Trophoblast cell (in vitro differentiated cells and primary cell): ENCODE measurements around the gene HAUS7.

Experiments used
- DNase-seq, 2 donors: peaks; one replicate each; pipeline ENCODE4 v3.0.0-alpha.2; 2016
- H2AFZ ChIP-seq: 2 replicates; pipeline ENCODE4 v1.6.1; 2013; ENCODE audit warnings: low read length, moderate library complexity, mild to moderate bottlenecking; ENCODE audit not compliant: insufficient read depth, poor library complexity
- H2AK5ac ChIP-seq: 2 replicates; pipeline ENCODE4 v1.6.1; 2013; ENCODE audit warnings: mild to moderate bottlenecking, low read length
- H2BK120ac ChIP-seq: 2 replicates; pipeline ENCODE4 v1.6.1; 2013; ENCODE audit warnings: low read length, mild to moderate bottlenecking, moderate library complexity; ENCODE audit not compliant: insufficient read depth, poor library complexity
- H2BK12ac ChIP-seq: 2 replicates; pipeline ENCODE4 v1.6.1; 2013; ENCODE audit warnings: mild to moderate bottlenecking, low read length, moderate library complexity
- H2BK5ac ChIP-seq: 2 replicates; pipeline ENCODE4 v1.6.1; 2013; ENCODE audit warnings: low read length, low read depth, moderate library complexity, mild to moderate bottlenecking; ENCODE audit not compliant: poor library complexity
- H3K14ac ChIP-seq: 2 replicates; pipeline ENCODE4 v1.6.1; 2013; ENCODE audit warnings: mild to moderate bottlenecking, low read length
- H3K18ac ChIP-seq: 2 replicates; pipeline ENCODE4 v1.6.1; 2013; ENCODE audit warnings: mild to moderate bottlenecking, low read length
- H3K23ac ChIP-seq: 2 replicates; pipeline ENCODE4 v1.6.1; 2013; ENCODE audit warnings: low read length
- H3K27ac ChIP-seq: 2 replicates; pipeline ENCODE4 v1.5.1; 2013; ENCODE audit warnings: low read depth, mild to moderate bottlenecking, inconsistent platforms, low read length, moderate library complexity
- H3K27me3 ChIP-seq: 2 replicates; pipeline ENCODE4 v1.6.1; 2013; ENCODE audit warnings: inconsistent platforms, mild to moderate bottlenecking, low read length, moderate library complexity; ENCODE audit not compliant: insufficient read depth
- H3K36me3 ChIP-seq, 2 experiments: 1 replicate in 1 of 2; 2 replicates in 1 of 2; pipeline ENCODE4 v1.6.1; 2013; ENCODE audit warnings: low read length in 2 of 2, mild to moderate bottlenecking in 2 of 2, moderate library complexity in 1 of 2; ENCODE audit not compliant: insufficient read depth in 2 of 2, control insufficient read depth in 1 of 2
- H3K4ac ChIP-seq: 2 replicates; pipeline ENCODE4 v1.6.1; 2013; ENCODE audit warnings: low read depth, mild to moderate bottlenecking, low read length, moderate library complexity
- H3K4me1 ChIP-seq, 2 experiments: 1 replicate in 1 of 2; 2 replicates in 1 of 2; pipeline ENCODE4 v1.6.1; 2013; ENCODE audit warnings: low read length in 2 of 2, mild to moderate bottlenecking in 2 of 2, moderate library complexity in 1 of 2; ENCODE audit not compliant: insufficient read depth in 2 of 2, control insufficient read depth in 1 of 2
- H3K4me2 ChIP-seq: 2 replicates; pipeline ENCODE4 v1.6.1; 2013; ENCODE audit warnings: inconsistent platforms, mild to moderate bottlenecking, low read length, moderate library complexity
- H3K4me3 ChIP-seq: 2 replicates; pipeline ENCODE4 v1.5.1; 2013; ENCODE audit warnings: mild to moderate bottlenecking, low read depth, low read length, inconsistent platforms
- H3K79me1 ChIP-seq: one replicate; pipeline ENCODE4 v1.6.1; 2013; ENCODE audit warnings: low read length
- H3K79me2 ChIP-seq: 2 replicates; pipeline ENCODE4 v1.6.1; 2013; ENCODE audit warnings: low read length, mild to moderate bottlenecking; ENCODE audit not compliant: control insufficient read depth, insufficient read depth, poor library complexity
- H3K9ac ChIP-seq: 2 replicates; pipeline ENCODE4 v1.6.1; 2013; ENCODE audit warnings: mild to moderate bottlenecking, low read length
- H3K9me3 ChIP-seq: 2 replicates; pipeline ENCODE4 v1.6.1; 2013; ENCODE audit warnings: low read depth, mild to moderate bottlenecking, control low read depth, inconsistent platforms, low read length; ENCODE audit not compliant: insufficient read depth
- H4K12ac ChIP-seq: 2 replicates; pipeline ENCODE4 v1.6.1; 2013; ENCODE audit warnings: low read depth, mild to moderate bottlenecking, low read length, moderate library complexity
- H4K8ac ChIP-seq: 2 replicates; pipeline ENCODE4 v1.6.1; 2013; ENCODE audit warnings: low read depth, mild to moderate bottlenecking, low read length, moderate library complexity
- H4K91ac ChIP-seq: one replicate; pipeline ENCODE4 v1.6.1; 2013; ENCODE audit warnings: low read depth, mild to moderate bottlenecking, low read length, moderate library complexity
- WGBS: extraction: QIAGEN DNeasy Blood & Tissue Kit; methylation state at CpG from one replicate; pipeline ENCODE4 v1.1.7; 2013; ENCODE audit warnings: missing lambda C conversion rate; ENCODE audit not compliant: insufficient read length, insufficient coverage; ENCODE audit errors: extremely low coverage; 5-methylcytosine and 5-hydroxymethylcytosine counted together

HAUS7 gene

GRCh38 chrX:153408871-153409351 lies 61.5 kb downstream of the HAUS7 start:
- H2BK12ac ChIP-seq: no peak overlapping the region
- no peak overlapping the region for H4K8ac ChIP-seq
- H3K27ac ChIP-seq: no peak overlapping the region
- H3K9ac ChIP-seq: no peak overlapping the region
- H4K91ac ChIP-seq: no peak overlapping the region
- H3K79me1 ChIP-seq: peaks cover 1% of the 10 kb centered on the region
- H4K12ac ChIP-seq: no peak overlapping the region
- no peak overlapping the region for H2AK5ac ChIP-seq
- no peaks in the 10 kb centered on the region for H3K36me3 ChIP-seq
- no peaks in the 10 kb centered on the region for H3K27me3 ChIP-seq
- H2AFZ ChIP-seq: no peak overlapping the region
- H3K23ac ChIP-seq: no peak overlapping the region
- H3K4me1 ChIP-seq: peaks cover 13 to 17% of the 10 kb centered on the region in 2 experiments
- H3K4me3 ChIP-seq: no peak overlapping the region
- H3K4me2 ChIP-seq: no peak overlapping the region
- no peak overlapping the region for H3K4ac ChIP-seq
- H3K18ac ChIP-seq: no peak overlapping the region
- no peak overlapping the region for H3K14ac ChIP-seq
- no peak overlapping the region for H2BK5ac ChIP-seq
- H2BK120ac ChIP-seq: no peak overlapping the region
- H3K9me3 ChIP-seq: no peaks in the 10 kb centered on the region
- no CpG with 5 or more reads among the region's 12 CpGs for WGBS
- no peaks in the 10 kb centered on the region for H3K79me2 ChIP-seq
- no peak for DNase-seq

GRCh38 chrX:153408221-153408721 lies 62.1 kb downstream of the HAUS7 start:
- Histone ChIP-seq H3K27me3 (no peaks in the 10 kb centered on the region), H4K12ac (no peak overlapping the region), H2BK120ac (no peak overlapping the region), H3K4ac (no peak overlapping the region), H2BK5ac (no peak overlapping the region), H2BK12ac (no peak overlapping the region), H4K91ac (no peak overlapping the region), H3K9ac (no peak overlapping the region), H3K4me3 (no peak overlapping the region), H3K23ac (no peak overlapping the region), H3K4me2 (no peak overlapping the region), H3K9me3 (no peaks in the 10 kb centered on the region), H3K79me1 (peaks cover 1% of the 10 kb centered on the region), H3K27ac (no peak overlapping the region), H3K36me3 (no peaks in the 10 kb centered on the region), H2AK5ac (no peak overlapping the region), H3K4me1 (peaks cover 13 to 17% of the 10 kb centered on the region in 2 experiments), H4K8ac (no peak overlapping the region), H2AFZ (no peak overlapping the region), H3K18ac (no peak overlapping the region), H3K14ac (no peak overlapping the region), H3K79me2 (no peaks in the 10 kb centered on the region)
- no peak for DNase-seq
- no CpG with 5 or more reads among the region's 10 CpGs for WGBS

- no peaks in the 10 kb centered on the region for H3K79me2 ChIP-seq
- no peak overlapping the region for H3K4me3 ChIP-seq
- H4K12ac ChIP-seq: no peak overlapping the region
- no peak overlapping the region for H2BK12ac ChIP-seq
- no peaks in the 10 kb centered on the region for H3K36me3 ChIP-seq
- H4K91ac ChIP-seq: no peak overlapping the region
- no peak overlapping the region for H2AK5ac ChIP-seq
- H3K4me2 ChIP-seq: no peak overlapping the region
- no peak overlapping the region for H2BK5ac ChIP-seq
- DNase-seq: no peak
- H2AFZ ChIP-seq: no peak overlapping the region
- H2BK120ac ChIP-seq: no peak overlapping the region
- H3K9ac ChIP-seq: no peak overlapping the region
- H3K18ac ChIP-seq: no peak overlapping the region
- H3K27ac ChIP-seq: no peak overlapping the region
- peaks cover 13 to 17% of the 10 kb centered on the region in 2 experiments for H3K4me1 ChIP-seq
- no peaks in the 10 kb centered on the region for H3K9me3 ChIP-seq
- no peak overlapping the region for H3K23ac ChIP-seq
- H3K4ac ChIP-seq: no peak overlapping the region
- no peak overlapping the region for H4K8ac ChIP-seq
- H3K27me3 ChIP-seq: no peaks in the 10 kb centered on the region
- H3K14ac ChIP-seq: no peak overlapping the region
- WGBS: no CpG with 5 or more reads among the region's 3 CpGs
- peaks cover 1% of the 10 kb centered on the region for H3K79me1 ChIP-seq
Observed at GRCh38 chrX:153407736-153408135, 62.6 kb downstream of the HAUS7 start.

GRCh38 chrX:153406903-153407302 lies 63.5 kb downstream of the HAUS7 start:
- H2AK5ac ChIP-seq: no peak overlapping the region
- no peak overlapping the region for H3K23ac ChIP-seq
- H2BK120ac ChIP-seq: no peak overlapping the region
- no peak overlapping the region for H2BK12ac ChIP-seq
- no CpG with 5 or more reads among the region's 7 CpGs for WGBS
- no peak overlapping the region for H4K8ac ChIP-seq
- DNase-seq: no peak
- no peak overlapping the region for H3K18ac ChIP-seq
- H3K27me3 ChIP-seq: no peaks in the 10 kb centered on the region
- no peak overlapping the region for H3K4ac ChIP-seq
- H4K12ac ChIP-seq: no peak overlapping the region
- peaks cover 1% of the 10 kb centered on the region for H3K79me1 ChIP-seq
- H3K4me1 ChIP-seq: peaks cover 10 to 16% of the 10 kb centered on the region in 2 experiments
- H3K9me3 ChIP-seq: no peaks in the 10 kb centered on the region
- no peak overlapping the region for H2AFZ ChIP-seq
- no peak overlapping the region for H3K4me3 ChIP-seq
- no peaks in the 10 kb centered on the region for H3K79me2 ChIP-seq
- no peak overlapping the region for H3K9ac ChIP-seq
- H3K4me2 ChIP-seq: no peak overlapping the region
- H3K27ac ChIP-seq: no peak overlapping the region
- H3K36me3 ChIP-seq: no peaks in the 10 kb centered on the region
- no peak overlapping the region for H3K14ac ChIP-seq
- no peak overlapping the region for H2BK5ac ChIP-seq
- H4K91ac ChIP-seq: no peak overlapping the region
